H1 (cell line): ENCODE measurements around the gene ADCY1.
"Not testable (repeated sequence)": the region's sequence is repeated elsewhere in the genome, so short reads cannot be mapped to it uniquely, and the experiment has no call there.

Source experiments
- BACH1 ChIP-seq: IDR thresholded peaks from 2 replicates; pipeline ENCODE4 v1.6.1; 2012; ENCODE audit warnings: low read length, improper control_type of control experiment
- CEBPB ChIP-seq: IDR thresholded peaks from 2 replicates; pipeline ENCODE4 v1.6.1; 2012; ENCODE audit warnings: low read depth, low read length
- CHD2 ChIP-seq: IDR thresholded peaks from 2 replicates; pipeline ENCODE4 v1.6.1; 2012; ENCODE audit warnings: low read length, improper control_type of control experiment
- CTCF ChIP-seq, 3 experiments: IDR thresholded peaks; 1 replicate in 2 of 3; 2 replicates in 1 of 3; pipeline versions ENCODE4 v1.5.1 to v1.6.1; 2011; ENCODE audit warnings: low read length in 3 of 3, mild to moderate bottlenecking in 3 of 3, inconsistent platforms in 2 of 3, low read depth in 1 of 3, moderate library complexity in 1 of 3; ENCODE audit not compliant: insufficient read depth in 1 of 3; ENCODE audit errors: control extremely low read depth in 1 of 3
- EZH2 ChIP-seq: fragments of 200-600 bp; sonication (generic); IDR thresholded peaks from 2 replicates; pipeline ENCODE4 v1.7.1; 2012; ENCODE audit warnings: low read depth, mild to moderate bottlenecking, moderate library complexity, low read length, inconsistent platforms; ENCODE audit not compliant: severe bottlenecking
- JUN ChIP-seq: IDR thresholded peaks from 2 replicates; pipeline ENCODE4 v1.6.1; 2011; ENCODE audit warnings: low read depth, mild to moderate bottlenecking, improper control_type of control experiment, low read length
- MAFK ChIP-seq: IDR thresholded peaks from 2 replicates; pipeline ENCODE4 v1.6.1; 2012; ENCODE audit warnings: low read depth, mild to moderate bottlenecking, improper control_type of control experiment, low read length
- NRF1 ChIP-seq: IDR thresholded peaks from 2 replicates; pipeline ENCODE4 v1.6.1; 2011; ENCODE audit warnings: mild to moderate bottlenecking, low read depth, low read length, improper control_type of control experiment
- POLR2A ChIP-seq, 2 experiments: IDR thresholded peaks; 1 replicate in 1 of 2; 2 replicates in 1 of 2; pipeline ENCODE4 v1.6.1; 2011; ENCODE audit warnings: low read depth in 2 of 2, low read length in 2 of 2, mild to moderate bottlenecking in 2 of 2; ENCODE audit errors: control extremely low read depth in 1 of 2
- POLR2AphosphoS5 ChIP-seq: IDR thresholded peaks from 2 replicates; pipeline ENCODE4 v1.6.1; 2011; ENCODE audit warnings: low read depth, low read length
- RFX5 ChIP-seq: IDR thresholded peaks from 2 replicates; pipeline ENCODE4 v1.6.1; 2011; ENCODE audit warnings: low read depth, low read length, improper control_type of control experiment, borderline replicate concordance
- SIN3A ChIP-seq, 2 experiments: IDR thresholded peaks in 1 of 2; conservative IDR thresholded peaks in 1 of 2; 2 replicates each; pipeline ENCODE4 v1.6.1; 2011 to 2012; ENCODE audit warnings: low read length in 2 of 2, improper control_type of control experiment in 1 of 2, low read depth in 1 of 2, mild to moderate bottlenecking in 1 of 2
- SIX5 ChIP-seq: IDR thresholded peaks from 2 replicates; pipeline ENCODE4 v1.6.1; 2011; ENCODE audit warnings: mild to moderate bottlenecking, low read depth, low read length

GRCh38 chr7:45731692-45732443 is 157.7 kb downstream of the ADCY1 start:
- TF ChIP-seq EZH2; SIX5; CTCF (IDR thresholded peaks at IDR 0.05; ENCODE audit: control extremely low read depth in 1 of 3, insufficient read depth in 1 of 3, low read depth in 1 of 3, low read length in 3 of 3); CEBPB; BACH1; JUN; RFX5; POLR2AphosphoS5; CHD2; MAFK; POLR2A (IDR thresholded peaks at IDR 0.05; ENCODE audit: control extremely low read depth in 1 of 2, low read depth in 2 of 2, low read length in 2 of 2); NRF1; SIN3A (conservative IDR thresholded peaks at IDR 0.05 in 1 of 2, IDR thresholded peaks at IDR 0.05 in 1 of 2; ENCODE audit: low read depth in 1 of 2, low read length in 2 of 2): not testable (repeated sequence)
